ENCODE results near the gene DUSP3. TPM values are rescaled to one million over a fixed set of nuclear protein-coding genes. Genes with fewer than 3 reads are reported as not detected.
A peak's percentile ranks its signal among the peaks of the same experiment; 100 is the strongest.

DUSP3 gene
- total RNA-seq, 1 donor from 2014 or later, result 79.4 TPM

DNA sequence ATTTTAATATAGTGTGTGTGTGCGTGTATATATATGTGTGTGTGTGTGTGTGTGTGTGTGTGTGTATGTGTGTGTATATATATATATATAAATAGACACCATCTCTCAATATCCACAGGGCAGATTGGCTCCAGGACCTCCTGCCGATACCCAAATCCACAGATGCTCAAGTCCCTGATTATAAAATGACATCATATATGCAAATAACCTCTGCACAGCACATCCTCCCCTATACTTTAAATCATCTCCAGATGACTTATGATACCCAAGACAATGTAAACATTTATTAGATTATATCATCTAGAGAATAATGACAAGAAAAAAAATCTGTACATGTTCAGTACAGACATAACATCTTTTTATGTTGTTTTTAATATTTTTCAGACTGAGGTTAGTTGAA lies 7.8 kb downstream of the DUSP3 start:
- DNase-seq (ENCODE audit: low spot score) (no peak), ATAC-seq (no peak)

DNA sequence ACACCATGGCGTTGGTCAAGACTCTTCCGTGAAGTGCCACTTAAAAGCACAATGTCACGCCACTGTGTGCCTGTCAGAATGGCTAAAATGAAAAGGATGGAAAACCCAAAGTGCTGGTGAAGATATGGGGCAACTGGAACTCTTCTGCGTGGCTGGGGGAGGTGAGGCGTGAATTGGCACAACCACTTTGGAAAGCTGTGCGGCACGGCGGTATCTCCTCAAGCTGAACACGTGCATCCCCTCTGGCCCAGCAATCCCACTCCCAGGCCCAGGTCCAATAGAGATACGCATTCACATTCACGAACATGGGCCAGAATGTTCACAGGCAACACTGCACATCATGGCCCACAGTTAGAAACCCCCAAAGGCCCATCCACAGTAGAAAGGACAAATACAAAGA lies 8.9 kb downstream of the DUSP3 start:
- no peak for DNase-seq (ENCODE audit: low spot score)

GRCh38 chr17:43769426-43769825 lies 9.4 kb downstream of the DUSP3 start:
- DNase-seq (ENCODE audit: low spot score), result no peak
- ATAC-seq, result no peak

More for the DNA sequence above, 8.9 kb downstream of the DUSP3 start:
- ATAC-seq, result no peak

GRCh38 chr17:43768943-43769342 lies 9.8 kb downstream of the DUSP3 start:
- no peak for ATAC-seq

DNA sequence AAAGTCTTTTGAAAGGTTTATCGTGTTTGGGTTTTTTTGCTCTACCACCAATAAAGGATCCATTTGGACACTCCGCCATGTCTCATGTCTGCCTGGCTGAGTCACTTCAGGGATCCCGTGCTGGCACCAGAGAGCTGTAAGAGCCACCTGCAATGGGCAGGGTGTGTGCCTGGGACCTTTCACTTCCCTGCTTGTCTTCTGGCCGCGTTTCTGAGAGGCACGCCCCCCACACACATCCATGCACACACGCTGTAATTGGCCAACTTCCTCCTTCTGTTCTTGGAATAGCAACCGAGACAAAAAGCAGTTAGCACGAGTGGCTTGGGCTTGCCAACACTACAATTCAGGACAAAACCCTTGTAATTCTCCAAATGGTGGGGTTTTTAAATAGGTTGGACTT lies 10.4 kb downstream of the DUSP3 start:
- ATAC-seq (no peak), DNase-seq (ENCODE audit: low spot score) (no peak)

More at GRCh38 chr17:43768943-43769342, 9.8 kb downstream of the DUSP3 start:
- DNase-seq (ENCODE audit: low spot score), result no peak

DNA sequence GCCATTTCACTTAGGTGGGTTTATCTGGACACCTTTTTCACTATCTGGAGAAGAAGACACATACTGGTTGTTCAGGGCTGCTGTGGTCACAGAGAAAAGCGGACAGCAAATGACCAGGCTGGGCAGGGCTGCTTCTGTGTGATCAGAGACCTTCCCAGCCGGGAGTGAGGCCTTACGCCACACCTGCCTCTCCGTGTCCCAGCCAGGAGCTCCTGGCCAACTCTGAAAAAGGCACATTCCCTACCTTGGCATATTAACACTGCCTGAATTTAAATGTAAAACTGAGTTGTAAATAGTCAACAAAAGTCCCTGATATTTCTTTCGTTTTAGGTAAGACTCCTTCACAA lies 11.1 kb downstream of the DUSP3 start:
- DNase-seq (ENCODE audit: low spot score) (peak; percentile 69), ATAC-seq (peak; percentile 64)

- DNase-seq (ENCODE audit: low spot score), result no peak
- ATAC-seq, result no peak
Measured at GRCh38 chr17:43767053-43767712, 11.6 kb downstream of the DUSP3 start.

GRCh38 chr17:43766413-43767052 lies 12.2 kb downstream of the DUSP3 start:
- DNase-seq (ENCODE audit: low spot score), result no peak
- peak; percentile 31 for ATAC-seq

DNA sequence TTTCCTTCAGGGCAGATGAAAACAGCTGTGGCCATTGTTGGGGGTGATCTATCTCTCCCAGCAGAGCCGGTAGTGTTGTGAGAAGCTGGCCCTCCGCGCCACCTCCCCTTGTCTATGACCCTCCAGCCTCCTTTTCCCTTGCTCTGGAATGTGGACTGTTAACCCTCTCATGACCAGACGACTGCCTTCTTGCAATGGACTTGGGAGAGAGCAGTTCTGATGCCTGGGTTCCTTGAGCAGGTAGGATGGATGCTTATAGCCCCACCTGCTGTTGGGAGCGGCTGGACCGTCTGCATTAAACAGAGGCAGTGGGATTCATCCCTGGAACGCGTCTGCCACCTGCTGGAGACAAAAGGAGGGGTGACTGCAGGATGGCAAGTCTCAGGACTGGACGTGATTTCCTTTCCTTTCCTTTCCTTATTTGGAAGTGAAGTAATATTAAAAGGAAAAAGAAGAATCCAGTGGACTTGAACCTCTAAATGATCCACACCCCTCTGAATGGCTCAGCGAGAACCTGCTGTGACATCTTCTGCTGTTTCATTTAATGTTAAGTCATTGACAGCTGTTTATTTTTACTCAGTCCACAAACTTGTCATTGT lies 18.4 kb downstream of the DUSP3 start:
- DNase-seq (ENCODE audit: low spot score), result peak; percentile 92
- ATAC-seq, result peak; percentile 100

DNA sequence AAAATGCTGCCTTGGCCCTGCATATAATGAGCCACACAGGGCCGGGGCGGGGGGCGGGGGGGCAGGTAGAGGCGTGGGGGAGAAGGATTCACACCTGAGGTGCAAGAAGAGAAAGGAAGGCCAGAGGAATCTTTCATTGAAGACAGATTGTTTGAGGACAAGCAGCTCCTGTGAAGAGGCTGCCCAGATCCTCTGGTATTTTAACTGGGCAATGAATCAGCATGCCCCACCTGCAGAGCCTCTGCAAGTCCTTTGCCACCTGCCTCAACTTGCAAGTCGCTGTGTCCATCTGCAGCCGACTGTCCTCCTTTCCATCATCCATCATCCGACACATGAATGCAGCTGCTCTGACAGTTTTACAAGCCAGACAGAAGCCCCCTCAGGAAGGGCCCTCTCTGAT lies 18.9 kb downstream of the DUSP3 start:
- no peak for DNase-seq (ENCODE audit: low spot score)
- no peak for ATAC-seq

DNA sequence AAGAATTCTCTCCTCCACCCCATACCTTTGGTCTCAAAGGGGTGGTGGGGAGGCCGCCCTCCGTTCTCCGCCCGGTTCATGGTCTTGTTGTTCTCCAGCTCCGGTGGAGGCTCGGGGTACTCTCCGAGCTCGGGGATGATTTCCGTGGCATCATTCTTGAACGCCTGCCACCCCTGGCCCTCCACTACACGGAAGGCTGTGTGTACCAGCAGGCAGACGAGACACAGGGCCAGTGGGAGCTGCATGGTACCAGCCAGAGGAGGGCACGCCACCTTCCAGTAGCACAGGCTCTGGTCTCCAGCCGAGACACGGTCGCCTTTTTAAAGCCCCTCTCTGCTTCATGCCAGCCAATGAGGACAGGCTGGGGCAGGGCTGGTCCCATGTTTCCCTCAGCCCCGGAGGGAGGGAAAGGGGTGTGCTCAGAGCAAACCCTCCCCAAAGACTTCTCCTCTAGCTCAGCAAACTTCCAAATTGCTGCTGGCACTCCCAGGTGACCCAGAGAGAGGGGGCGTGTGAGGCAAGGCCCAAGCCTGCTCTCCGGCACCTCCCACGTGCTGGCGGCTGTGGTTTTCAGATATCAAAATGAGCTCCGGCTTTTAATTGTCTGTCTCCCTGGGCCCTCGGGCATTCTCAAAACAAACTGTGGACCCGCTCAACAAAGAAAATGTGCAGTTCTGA lies 20.1 kb downstream of the DUSP3 start, which contains the start of gene SOST:
Gene SOST (minus strand): TSS at position 295 of the 678 bp plus-strand sequence. CDS start 50 bp downstream, at position 245.
- ATAC-seq (no peak), DNase-seq (ENCODE audit: low spot score) (no peak)

DNA sequence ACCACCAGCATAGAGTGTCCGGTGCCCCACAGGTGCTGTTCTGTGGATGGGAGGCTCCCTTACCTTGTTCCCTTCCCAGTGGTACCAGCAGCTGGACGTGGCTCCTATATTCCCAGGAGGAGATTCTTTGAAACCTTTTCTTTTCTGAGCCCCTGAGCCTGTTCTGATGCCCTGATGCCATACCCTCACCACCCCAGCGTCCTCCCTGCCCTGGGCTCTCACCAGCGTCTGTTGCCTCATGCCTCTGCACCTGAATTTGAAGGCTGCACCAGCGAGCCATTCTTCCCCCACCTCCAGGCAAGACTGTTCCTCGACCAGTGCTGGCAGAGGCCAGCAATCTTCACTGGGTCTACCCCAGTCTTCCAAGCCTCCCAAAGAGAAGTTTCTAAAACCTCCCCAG lies 20.7 kb downstream of the DUSP3 start:
- no peak for ATAC-seq
- DNase-seq (ENCODE audit: low spot score), result no peak

- no peak for ATAC-seq
- DNase-seq (ENCODE audit: low spot score), result no peak
Measured at GRCh38 chr17:43757171-43757660, 21.6 kb downstream of the DUSP3 start.

GRCh38 chr17:43756201-43756600 lies 22.6 kb downstream of the DUSP3 start:
- DNase-seq (ENCODE audit: low spot score) (no peak), ATAC-seq (no peak)

DNA sequence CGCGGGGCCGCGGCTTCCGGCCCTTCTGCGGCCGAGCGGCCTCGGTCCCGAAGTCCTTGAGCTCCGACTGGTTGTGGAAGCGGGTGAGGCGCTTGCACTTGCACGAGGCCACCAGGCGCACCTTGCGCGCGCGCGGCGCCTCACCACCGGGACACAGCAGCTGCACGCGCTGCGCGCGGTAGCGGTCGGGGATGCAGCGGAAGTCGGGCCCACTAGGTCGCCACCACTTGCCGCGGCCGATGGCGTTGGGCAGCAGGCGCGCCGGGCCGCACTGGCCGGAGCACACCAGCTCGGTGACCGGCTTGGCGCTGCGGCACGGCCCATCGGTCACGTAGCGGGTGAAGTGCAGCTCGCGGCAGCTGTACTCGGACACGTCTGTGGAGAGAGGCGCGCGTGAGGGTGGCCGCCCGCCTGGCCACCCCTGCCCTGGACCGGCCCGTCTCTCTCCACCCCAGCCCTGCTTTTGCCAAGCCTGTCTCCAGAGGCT lies 23.3 kb downstream of the DUSP3 start:
- DNase-seq (ENCODE audit: low spot score) (no peak), ATAC-seq (peak; percentile 60)

- no peak for DNase-seq (ENCODE audit: low spot score)
- ATAC-seq, result no peak
Measured at GRCh38 chr17:43754947-43755346, 23.8 kb downstream of the DUSP3 start.

GRCh38 chr17:43753493-43754129 lies 25.2 kb downstream of the DUSP3 start:
- no peak for ATAC-seq
- DNase-seq (ENCODE audit: low spot score), result no peak

DNA sequence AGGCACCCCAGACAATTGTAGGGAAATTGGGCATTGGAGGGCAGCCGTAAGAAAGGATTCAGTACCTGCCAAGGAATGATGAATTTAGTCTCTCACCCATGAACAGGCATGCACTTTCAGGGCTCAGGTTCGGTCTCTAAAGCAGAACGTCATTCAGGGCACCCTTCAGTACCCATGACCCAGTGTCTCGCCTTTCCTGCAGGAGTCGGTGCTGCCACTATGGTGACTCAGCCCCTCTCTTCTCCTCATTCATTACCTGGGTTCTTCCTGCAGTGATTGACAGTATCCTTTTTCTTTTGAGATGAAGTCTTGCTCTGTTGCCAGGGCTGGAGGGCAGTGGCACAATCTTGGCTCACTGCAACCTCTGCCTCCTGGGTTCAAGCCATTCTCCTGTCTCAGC lies 28.6 kb downstream of the DUSP3 start:
- DNase-seq (ENCODE audit: low spot score) (no peak), ATAC-seq (no peak)

DNA sequence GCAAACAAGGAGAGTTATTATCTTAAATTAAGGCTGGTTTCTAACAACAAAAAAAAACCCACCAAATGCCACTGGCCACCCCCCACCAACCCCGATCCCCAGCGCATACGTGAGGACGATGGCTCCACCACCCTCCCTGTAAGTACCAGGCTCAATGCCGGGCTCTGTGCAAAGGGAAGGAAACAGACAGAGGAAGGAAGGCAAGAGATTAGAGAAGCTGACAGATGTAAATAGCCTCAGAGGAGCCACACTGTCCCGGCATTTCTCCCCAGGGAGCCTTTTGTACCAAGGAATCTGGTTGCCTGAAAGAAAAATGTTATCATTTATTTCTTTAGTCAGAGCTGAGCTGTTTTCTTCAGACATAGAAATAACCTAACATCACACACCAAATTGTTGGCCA lies 33.2 kb downstream of the DUSP3 start:
- ATAC-seq, result peak; percentile 65
- no peak for DNase-seq (ENCODE audit: low spot score)

DNA sequence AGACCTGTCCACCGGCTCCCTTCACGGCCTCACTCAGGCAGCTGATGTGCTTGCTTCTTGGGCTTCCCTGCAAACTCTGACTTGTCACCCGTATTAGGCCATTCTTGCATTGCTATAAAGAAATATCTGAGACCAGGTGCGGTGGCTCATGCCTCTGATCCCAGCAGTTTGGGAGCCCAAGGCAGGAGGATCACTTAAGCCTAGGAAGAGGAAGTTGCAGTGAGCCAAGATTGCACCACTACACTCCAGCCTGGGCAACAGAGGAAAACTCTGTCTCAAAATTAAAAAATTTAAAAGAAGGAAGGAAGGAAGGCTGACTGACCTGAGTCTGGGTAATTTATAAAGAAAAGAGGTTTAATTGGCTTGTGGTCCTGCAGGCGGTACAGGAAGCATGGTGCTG lies 37.1 kb downstream of the DUSP3 start:
- ATAC-seq (no peak), DNase-seq (ENCODE audit: low spot score) (no peak)

DNA sequence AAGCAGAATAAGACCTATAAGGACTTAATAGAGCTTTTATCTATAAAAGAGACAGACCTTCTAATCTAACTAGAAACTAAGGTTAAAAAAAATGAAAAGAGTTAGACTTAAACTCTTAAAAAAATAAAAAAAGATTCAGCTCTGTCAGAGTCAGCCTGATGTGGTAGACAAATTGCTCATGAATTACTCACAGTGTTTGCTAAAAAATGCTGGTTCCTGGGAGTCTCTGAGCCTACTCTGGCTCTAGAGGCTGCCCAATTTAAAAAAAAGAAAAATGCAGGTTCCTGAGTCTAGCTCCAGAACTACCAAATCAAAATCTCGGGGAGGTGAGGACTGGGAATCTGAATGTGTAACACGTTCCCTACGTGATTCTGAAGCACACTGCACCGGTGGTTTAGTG lies 38.2 kb downstream of the DUSP3 start:
- ATAC-seq, result no peak

More for the DNA sequence above, 38.2 kb downstream of the DUSP3 start:
- no peak for DNase-seq (ENCODE audit: low spot score)

Data from left lobe of liver (tissue), 2 donors.